Measurements from ENCODE around the gene PDIA2. TPM values are rescaled to one million over a fixed set of nuclear protein-coding genes. Genes with fewer than 3 reads are reported as not detected.

PDIA2 gene
- total RNA-seq, 2 donors from 2014 or later, result 2.1 TPM; not detected in 1

DNA sequence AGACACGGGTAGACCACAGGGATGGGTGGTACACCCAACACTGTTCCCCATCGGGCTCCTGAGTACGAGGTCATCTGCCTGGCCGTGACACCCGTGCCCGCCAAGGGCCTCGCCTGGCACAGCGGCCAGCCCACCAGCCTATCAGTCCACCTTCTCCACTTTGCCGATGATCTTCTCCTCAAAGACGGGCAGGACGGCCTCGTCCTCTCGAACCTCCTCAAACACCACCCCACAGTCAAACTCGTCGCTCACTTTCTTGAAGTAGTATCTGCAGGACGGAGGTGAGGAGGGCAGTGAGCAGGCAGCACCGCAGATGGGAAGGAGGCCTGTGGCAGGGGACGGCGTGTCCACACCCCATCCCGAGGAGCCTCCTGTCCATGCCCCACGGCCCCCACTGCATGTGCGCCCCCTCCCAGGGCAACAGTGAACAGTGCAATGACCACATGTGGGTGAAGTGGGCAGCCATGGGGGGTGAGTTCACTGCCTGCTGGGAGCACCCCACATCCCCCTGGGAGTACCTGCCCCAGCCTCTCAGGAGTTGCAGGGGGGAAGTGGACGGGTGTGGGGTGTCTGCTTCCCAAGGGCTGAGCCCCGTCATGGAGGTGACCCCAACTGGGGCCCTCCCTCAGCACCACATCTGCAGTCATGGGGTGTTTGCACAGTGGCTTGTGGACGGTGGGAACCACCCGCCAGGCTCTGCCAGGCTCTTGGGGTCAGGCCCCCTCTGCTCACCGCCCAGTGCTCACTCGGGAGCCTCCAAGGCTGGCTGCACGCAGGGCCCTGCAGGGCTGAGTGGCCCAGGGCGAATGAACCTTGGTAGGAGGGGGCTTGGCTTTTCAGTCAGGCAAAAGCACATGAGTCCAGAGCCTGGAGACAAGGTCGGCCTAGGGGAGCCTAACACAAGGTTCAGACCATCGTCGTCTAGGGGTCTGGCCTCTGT, 5.3 kb downstream of the PDIA2 start:
- Histone ChIP-seq H3K4me3 (no peak overlapping the region), H3K27me3 (replicated peaks; ENCODE audit: insufficient read depth) (no peaks in the 10 kb centered on the region), H3K36me3 (peaks cover 5 to 6% of the 10 kb centered on the region in 2 donors), H3K27ac (no peak overlapping the region), H3K4me1 (replicated peaks) (no peaks in the 10 kb centered on the region), H3K9me3 (no peaks in the 10 kb centered on the region)
- TF ChIP-seq, protein P1, sequence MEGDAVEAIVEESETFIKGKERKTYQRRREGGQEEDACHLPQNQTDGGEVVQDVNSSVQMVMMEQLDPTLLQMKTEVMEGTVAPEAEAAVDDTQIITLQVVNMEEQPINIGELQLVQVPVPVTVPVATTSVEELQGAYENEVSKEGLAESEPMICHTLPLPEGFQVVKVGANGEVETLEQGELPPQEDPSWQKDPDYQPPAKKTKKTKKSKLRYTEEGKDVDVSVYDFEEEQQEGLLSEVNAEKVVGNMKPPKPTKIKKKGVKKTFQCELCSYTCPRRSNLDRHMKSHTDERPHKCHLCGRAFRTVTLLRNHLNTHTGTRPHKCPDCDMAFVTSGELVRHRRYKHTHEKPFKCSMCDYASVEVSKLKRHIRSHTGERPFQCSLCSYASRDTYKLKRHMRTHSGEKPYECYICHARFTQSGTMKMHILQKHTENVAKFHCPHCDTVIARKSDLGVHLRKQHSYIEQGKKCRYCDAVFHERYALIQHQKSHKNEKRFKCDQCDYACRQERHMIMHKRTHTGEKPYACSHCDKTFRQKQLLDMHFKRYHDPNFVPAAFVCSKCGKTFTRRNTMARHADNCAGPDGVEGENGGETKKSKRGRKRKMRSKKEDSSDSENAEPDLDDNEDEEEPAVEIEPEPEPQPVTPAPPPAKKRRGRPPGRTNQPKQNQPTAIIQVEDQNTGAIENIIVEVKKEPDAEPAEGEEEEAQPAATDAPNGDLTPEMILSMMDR (IDR thresholded peaks at IDR 0.05), result no peak
- no peak for TF ChIP-seq POLR2A (IDR thresholded peaks at IDR 0.05)
- TF ChIP-seq POLR2AphosphoS5 (IDR thresholded peaks at IDR 0.05), result no peak
- intact Hi-C loops (cut with DNase I), result no loop called here
- WGBS, result 92% methylated on average over 28 of the region's 33 CpGs
- no peak for DNase-seq (ENCODE audit: low spot score)

DNA sequence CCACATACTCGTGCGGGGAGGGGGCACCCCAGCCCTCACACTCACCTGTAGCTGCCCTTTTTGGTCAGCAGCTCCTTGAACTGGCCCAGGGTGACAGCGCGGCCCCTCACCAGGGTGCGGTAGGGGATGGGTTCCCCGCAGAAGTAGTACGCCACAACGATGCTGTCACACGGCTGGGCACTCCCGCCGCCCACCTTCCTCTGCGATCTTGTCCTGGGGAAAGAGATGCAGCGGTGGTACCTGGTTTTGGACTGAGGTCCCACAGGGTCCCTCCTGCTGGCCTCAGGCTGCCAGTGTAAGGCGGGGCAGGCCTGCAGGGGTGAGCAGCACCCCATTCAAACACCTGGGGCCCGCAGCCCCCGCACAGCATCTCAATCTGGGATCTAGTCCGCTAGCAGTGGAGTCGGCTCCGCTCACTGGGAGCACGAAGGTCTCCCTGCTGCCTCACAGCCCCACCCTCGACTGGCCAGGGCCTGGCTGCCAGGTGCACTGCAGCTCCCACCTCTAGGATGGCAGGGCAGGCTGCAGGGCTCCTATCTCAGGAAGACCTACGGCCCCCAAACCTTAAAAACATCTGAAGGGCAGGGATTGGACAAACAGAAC, 6.5 kb downstream of the PDIA2 start:
- intact Hi-C loops (cut with DNase I), result no loop called here
- no peaks in the 10 kb centered on the region for H3K4me1 ChIP-seq (replicated peaks)
- peaks cover 5 to 6% of the 10 kb centered on the region in 2 donors for H3K36me3 ChIP-seq
- no peaks in the 10 kb centered on the region for H3K27me3 ChIP-seq (replicated peaks; ENCODE audit: insufficient read depth)
- TF ChIP-seq, protein P1 (IDR thresholded peaks at IDR 0.05), result no peak
- TF ChIP-seq POLR2A (IDR thresholded peaks at IDR 0.05) (no peak), POLR2AphosphoS5 (IDR thresholded peaks at IDR 0.05) (no peak)
- H3K4me3 ChIP-seq, result no peak overlapping the region
- DNase-seq (ENCODE audit: low spot score), result no peak
- 89% methylated on average over 13 of the region's 22 CpGs for WGBS
- no peak overlapping the region for H3K27ac ChIP-seq
- no peaks in the 10 kb centered on the region for H3K9me3 ChIP-seq

DNA sequence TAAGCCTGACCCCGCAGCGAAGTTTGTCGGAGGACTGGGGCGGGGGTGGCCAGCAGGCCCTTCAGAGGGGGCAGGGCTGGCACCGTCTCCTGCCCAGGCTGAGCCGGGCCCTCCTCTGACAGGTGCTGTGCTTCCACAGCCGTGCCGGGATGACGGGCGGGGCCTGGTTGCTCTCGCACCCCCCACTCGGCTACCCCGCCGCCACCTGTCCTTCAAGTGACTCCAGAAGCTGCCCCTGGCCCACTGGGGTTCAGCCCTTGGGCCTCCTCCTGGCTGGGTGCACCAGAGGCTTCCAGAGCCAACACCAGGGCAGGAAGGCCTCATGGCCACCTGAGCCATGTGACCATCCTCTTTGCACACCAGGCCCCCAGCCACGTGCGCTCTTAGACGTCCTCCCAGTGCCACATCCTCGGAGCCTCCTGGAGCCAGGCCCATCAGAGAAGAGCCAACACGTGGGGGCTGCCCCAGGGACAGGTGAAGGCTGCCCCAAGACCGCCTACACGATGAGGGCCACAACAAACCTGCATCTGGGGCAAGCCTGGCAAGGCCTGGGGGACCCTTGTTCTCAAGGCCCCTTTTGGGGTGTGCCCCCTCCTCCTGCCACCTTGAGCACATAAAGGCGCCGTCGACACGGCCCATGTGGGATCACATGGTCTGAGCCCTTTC, 7.2 kb downstream of the PDIA2 start:
- H3K27ac ChIP-seq, result no peak overlapping the region
- TF ChIP-seq POLR2A (IDR thresholded peaks at IDR 0.05) (no peak), POLR2AphosphoS5 (IDR thresholded peaks at IDR 0.05) (no peak)
- TF ChIP-seq, protein P1 (IDR thresholded peaks at IDR 0.05), result no peak
- no peak for DNase-seq (ENCODE audit: low spot score)
- no peaks in the 10 kb centered on the region for H3K4me1 ChIP-seq (replicated peaks)
- no peak overlapping the region for H3K4me3 ChIP-seq
- H3K9me3 ChIP-seq, result no peaks in the 10 kb centered on the region
- intact Hi-C loops (cut with DNase I), result no loop called here
- no peaks in the 10 kb centered on the region for H3K27me3 ChIP-seq (replicated peaks; ENCODE audit: insufficient read depth)
- WGBS, result 90% methylated on average over 20 of the region's 25 CpGs
- peaks cover 5 to 6% of the 10 kb centered on the region in 2 donors for H3K36me3 ChIP-seq

DNA sequence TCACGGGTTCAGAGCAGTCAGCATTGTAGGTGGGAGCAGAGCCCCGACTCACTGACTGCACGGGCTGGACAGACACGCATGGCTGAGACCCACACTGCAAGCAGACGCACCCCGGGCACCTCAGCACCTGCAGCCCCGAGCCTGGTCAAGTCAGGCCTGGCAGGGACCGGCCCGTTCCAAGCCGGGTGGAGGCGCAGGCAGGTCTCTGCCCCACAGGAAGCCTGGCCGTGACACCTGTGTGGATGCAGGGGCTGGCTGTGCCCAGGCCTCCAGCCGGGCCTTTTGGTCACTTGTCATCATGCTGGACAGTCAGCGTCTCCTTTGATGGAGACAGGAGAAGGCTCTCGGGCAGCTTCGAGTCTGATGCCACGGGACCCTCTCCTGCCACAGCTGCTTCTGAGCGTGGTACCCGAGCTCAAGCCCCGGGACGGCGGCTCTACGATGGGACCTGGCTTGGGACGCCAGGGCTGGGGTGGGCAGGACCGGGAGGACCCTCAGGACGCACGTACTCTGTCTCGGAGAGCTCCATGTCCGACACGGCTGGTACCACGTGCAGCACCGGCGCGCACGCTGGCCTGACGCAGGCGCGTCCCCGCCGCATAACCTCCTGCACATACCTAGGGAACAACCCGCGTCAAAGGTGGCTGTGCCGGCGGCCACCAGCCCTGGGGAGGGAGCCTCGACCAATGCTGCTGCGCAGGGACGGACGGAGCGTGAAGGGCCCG, 7.9 kb downstream of the PDIA2 start:
- Histone ChIP-seq H3K27me3 (replicated peaks; ENCODE audit: insufficient read depth) (no peaks in the 10 kb centered on the region), H3K36me3 (peaks cover 5 to 6% of the 10 kb centered on the region in 2 donors), H3K4me3 (no peak overlapping the region), H3K27ac (no peak overlapping the region), H3K9me3 (no peaks in the 10 kb centered on the region), H3K4me1 (replicated peaks) (no peaks in the 10 kb centered on the region)
- TF ChIP-seq POLR2AphosphoS5 (IDR thresholded peaks at IDR 0.05), result no peak
- TF ChIP-seq POLR2A (IDR thresholded peaks at IDR 0.05), result no peak
- TF ChIP-seq, protein P1 (IDR thresholded peaks at IDR 0.05), result no peak
- 93% methylated on average over 40 of the region's 50 CpGs for WGBS
- no peak for DNase-seq (ENCODE audit: low spot score)
- intact Hi-C loops (cut with DNase I), result no loop called here
